NK-92 (cell line): ENCODE measurements around the gene BTBD18.

Experiments used
- DNase-seq: peaks from one replicate; lab custom pipeline; 2025; ENCODE audit not compliant: unreplicated experiment; lab: John Stamatoyannopoulos, UW

The BTBD18 gene

GRCh38 chr11:57776577-57777210 is 25.1 kb upstream of the BTBD18 start:
- no peak for DNase-seq

GRCh38 chr11:57776031-57776521 is 24.5 kb upstream of the BTBD18 start:
- DNase-seq = no peak

GRCh38 chr11:57775491-57775890 is 23.9 kb upstream of the BTBD18 start:
- DNase-seq = no peak

GRCh38 chr11:57773026-57773598 is 21.5 kb upstream of the BTBD18 start:
- no peak for DNase-seq

GRCh38 chr11:57772562-57772961 is 20.9 kb upstream of the BTBD18 start:
- no peak for DNase-seq

- no peak for DNase-seq
Measured at GRCh38 chr11:57771365-57771764, 19.7 kb upstream of the BTBD18 start.

GRCh38 chr11:57770793-57771192 is 19.2 kb upstream of the BTBD18 start:
- DNase-seq = no peak

GRCh38 chr11:57764972-57765371 is 13.4 kb upstream of the BTBD18 start:
- DNase-seq = no peak

GRCh38 chr11:57764566-57764965 is 12.9 kb upstream of the BTBD18 start:
- DNase-seq = no peak

GRCh38 chr11:57764021-57764420 is 12.4 kb upstream of the BTBD18 start:
- no peak for DNase-seq

GRCh38 chr11:57763568-57763967 is 11.9 kb upstream of the BTBD18 start:
- no peak for DNase-seq

GRCh38 chr11:57762235-57762861 is 10.7 kb upstream of the BTBD18 start:
- DNase-seq = no peak

- no peak for DNase-seq
Measured at GRCh38 chr11:57761301-57762234, 9.9 kb upstream of the BTBD18 start, which contains the start of gene CTNND1. Gene CTNND1 (plus strand): TSS chr11:57761802. CDS start chr11:57791479, 29,677 bp downstream.

GRCh38 chr11:57758174-57758573 is 6.6 kb upstream of the BTBD18 start:
- DNase-seq = no peak

GRCh38 chr11:57752954-57753353 is 1.3 kb upstream of the BTBD18 start:
- no peak for DNase-seq

GRCh38 chr11:57751176-57751575 is 443 bp downstream of the BTBD18 start:
- DNase-seq = no peak

- DNase-seq = no peak
Measured at GRCh38 chr11:57746920-57747319, 4.7 kb downstream of the BTBD18 start.

GRCh38 chr11:57745206-57745605 is 6.4 kb downstream of the BTBD18 start:
- no peak for DNase-seq

GRCh38 chr11:57744357-57744756 is 7.3 kb downstream of the BTBD18 start:
- DNase-seq = no peak

- no peak for DNase-seq
Measured at GRCh38 chr11:57742087-57742452, 9.5 kb downstream of the BTBD18 start.
